Glomerular visceral epithelial cell (primary cell): Measurements from ENCODE around the gene TIMM13.

Source experiments
- DNase-seq: peaks from one replicate; pipeline ENCODE4 v3.0.0-alpha.2; 2016; ENCODE audit errors: extremely low spot score

The TIMM13 gene

DNA sequence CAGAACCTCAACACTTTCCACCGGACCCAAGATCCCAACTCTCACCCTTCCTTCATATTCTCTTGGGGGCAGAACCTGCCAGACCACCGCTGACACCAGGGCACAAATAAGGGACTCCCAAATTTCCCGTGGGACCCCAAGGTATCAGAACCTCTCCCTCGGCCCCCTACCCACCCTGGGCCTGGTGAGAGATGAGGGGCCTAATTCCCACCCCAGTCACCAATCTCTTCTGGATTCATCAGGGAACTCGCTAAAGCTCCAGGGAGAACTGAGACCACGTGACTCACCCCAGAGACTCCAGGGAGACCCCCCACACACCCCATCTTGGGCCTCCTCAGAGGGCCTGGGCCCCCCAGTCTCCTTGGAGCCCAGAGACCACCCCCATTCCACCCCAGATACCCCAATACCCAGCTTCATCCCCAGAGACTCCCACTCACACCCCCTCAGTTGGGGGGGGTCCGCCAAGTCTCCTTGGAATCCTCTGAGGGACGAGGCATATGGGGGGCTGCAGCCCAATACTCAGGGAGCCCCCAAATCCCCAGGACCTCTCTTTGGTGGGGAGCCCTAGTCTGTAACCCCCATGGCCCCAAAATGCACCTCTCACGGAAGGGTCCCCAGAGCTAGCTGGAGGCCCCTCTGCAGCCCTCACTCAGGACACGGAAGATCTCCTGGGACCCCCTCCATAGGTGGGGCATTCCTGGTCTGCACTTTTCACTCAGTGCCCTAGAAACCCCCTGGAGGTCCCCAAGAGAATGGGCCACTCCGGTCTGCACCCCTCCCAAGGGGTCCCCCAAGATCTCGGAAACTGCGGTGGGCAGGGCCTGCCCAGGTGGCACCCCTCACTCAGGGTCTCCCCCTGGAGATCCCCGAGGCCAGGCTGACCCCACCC is 27.8 kb upstream of the TIMM13 start:
- no peak for DNase-seq

DNA sequence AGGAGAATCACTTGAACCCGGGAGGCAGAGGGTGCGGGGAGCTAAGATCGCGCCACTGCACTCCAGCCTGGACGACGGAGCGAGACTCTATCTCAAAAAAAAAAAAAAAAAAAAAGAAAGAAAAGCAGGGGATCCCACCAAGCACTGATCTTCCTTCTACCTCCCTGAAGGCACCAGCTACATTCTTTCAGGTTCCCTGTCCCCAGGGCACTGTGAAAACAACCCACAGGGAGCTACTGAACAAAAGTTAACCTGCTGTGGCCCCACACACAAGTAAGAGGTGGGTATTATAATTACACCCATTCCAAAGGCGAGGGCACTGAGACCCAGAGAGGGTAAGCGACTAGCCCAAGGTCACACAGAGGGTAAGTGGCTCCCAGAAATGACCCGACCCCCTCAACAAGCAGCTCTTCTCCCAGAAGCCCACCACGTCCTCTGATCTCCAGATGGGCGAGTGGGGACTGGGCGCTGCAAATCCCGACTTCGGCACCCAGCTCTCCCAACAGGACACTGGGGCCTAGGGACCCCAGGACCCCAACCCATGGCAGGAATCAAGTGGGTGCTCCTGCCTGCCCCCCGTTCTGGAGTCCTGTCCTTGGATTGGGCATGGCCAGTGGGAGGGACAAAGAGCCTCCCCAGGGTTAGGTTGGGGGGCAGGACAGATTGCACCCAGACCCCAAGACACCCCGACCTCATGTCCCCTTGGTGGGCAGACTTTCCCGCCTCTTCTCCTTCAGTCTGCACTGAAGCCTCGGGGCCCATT is 27.0 kb upstream of the TIMM13 start:
- no peak for DNase-seq

DNA sequence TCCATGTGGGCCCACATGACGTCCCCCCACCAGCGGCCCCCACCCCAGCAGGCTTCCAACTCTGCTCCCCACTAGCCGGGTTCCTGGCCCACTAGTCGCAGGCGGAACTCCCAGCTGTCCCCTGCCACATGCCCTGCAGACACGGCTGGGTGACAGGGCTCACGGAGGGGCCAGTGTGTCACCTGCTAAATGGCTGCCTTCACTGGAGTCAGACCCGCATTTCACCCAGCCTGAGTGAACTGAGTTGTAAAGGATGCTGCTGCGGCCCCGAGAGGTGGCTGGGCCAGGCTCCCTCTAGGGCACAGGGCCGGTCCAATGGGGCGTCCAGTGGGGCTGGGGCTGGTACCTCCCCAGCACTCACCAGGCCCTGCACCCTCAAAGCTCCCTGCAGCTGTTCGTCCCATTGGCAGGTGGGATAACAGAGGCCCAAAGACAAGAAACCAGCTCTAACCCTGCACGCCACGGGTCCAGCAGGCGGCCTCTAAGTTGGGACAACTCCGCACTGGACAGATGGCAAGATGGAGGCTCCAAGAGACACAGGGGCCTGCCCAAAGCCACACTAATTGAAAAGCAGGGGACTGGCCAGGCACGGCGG is 26.1 kb upstream of the TIMM13 start:
- no peak for DNase-seq

DNA sequence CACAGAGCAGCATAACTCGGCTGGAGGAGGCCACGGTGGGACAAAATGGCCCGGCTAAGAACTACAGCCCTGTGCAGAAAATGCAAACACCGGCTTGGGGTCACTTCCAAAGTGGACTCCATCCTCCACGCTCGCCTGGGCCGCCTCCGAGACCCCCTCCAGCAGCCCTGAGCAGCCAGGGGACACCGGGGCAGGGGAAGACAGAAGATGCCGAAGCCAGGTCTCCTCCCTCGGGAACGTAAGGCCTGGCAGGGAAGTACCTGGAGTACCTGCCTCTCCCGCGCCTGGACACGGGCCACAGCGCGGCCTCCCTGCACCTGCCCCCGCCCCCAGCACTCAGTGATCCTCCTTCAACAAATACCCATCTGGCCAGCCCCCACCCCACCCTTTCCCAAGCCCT is 24.4 kb upstream of the TIMM13 start:
- DNase-seq, result no peak

DNA sequence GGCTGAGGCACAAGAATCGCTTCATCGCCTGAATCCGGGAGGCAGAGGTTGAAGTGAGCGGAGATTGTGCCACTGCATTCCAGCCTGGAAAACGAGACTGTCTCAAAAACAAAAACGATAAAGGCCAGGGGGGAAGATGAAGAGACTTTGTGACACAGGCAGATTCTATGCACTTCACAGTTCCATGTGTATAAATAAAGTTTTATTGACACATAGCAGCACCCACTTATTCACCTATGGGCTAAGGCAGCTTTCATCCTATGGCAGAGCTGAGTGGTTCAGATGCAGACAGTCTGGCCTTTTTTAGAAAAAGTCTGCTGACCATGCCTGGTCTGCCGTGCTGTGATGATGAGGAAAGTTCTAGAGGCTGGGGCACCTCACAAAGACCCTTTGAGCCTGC is 23.8 kb upstream of the TIMM13 start:
- DNase-seq, result no peak

DNA sequence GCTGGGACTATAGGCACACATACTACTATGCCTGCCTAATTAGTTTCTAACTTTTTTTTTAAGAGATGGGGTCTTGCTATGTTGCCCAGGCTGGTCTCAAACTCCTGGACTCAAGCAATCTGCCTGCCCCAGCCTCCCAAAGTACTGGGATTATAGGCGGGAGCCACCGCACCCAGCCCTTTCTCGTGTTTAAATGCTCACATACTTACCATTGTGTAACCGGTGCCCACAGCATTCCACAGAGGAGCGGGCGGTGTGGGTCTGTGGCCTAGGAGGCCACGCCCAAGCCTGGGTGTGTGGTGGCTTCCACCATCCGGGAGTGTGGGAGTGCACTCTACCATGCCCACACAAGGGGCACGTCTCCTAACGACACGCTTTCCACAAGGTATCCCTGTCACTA is 21.6 kb upstream of the TIMM13 start:
- peak; percentile 21 for DNase-seq

DNA sequence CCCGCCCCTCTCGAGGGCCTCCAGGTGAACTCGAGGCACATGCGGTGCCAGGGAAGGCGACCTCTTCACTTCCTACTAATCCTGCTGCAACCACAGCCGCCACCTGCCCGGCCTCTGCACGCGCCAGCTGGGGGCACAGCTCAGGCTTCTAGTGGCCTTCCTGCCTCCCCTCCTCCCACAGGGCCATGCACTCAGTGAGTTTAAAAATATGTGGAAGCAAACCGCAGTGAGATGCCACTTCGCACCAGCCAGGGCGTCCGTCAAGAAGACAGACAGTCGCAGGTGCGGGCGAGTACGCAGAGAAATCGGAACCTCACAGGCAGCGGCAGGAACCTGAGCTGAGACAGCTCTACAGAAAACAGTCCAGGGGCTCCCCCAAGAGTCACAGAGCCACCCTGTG is 19.0 kb upstream of the TIMM13 start:
- no peak for DNase-seq

DNA sequence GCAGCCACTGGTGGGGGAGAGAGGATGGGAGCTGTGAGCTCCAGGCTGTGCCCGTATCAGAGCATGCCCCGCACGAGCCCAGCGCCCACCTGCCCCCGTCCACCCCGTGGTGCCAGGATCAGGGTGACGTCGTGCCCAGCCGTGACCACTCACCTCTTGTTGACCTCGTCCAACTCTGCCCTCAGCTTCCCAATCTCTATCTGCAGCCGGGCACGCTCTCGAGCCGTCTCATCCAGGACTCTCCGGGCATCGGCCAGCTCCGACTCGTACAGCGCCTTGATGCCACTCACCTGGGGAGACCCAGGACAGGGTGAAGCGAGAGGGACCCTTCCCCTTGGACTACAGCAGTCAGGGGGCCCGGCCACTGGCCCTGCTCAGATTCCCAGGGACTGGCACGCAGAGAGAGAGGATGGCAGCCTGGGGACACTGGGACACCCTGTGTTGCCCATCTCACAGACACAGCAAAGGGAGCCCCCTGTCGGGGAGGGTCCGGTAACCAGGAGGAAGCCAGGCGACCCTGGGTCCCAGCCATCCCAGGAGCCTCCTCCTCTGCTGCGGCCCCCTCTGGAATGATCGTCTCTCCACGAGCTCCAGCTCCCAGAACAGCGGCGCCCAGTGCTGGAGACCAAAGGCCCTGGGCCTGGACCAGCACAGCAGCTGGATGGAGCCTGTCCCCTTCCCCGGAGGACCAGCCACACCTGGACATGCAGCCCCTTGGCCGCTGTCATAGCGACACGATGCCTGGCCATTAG is 17.0 kb upstream of the TIMM13 start:
- DNase-seq, result no peak

DNA sequence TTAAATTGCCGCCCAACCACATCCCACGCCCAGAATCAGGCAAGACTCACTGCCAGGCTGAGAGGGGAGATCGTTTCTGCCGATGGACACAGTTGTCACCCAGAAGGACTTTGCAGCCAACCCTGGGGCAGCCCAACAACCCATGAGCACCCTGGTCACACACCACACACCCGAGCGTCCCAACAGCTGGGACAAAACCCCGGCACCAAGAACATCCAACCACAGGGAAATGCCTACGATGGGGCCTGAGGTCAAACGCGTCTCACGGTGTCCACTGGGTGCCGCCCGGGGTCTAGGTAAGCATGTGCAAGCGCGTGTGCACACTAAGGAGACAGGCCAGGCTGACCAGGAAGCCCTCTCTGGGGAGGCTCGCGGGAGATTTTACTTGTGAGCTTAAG is 16.4 kb upstream of the TIMM13 start:
- DNase-seq, result no peak

DNA sequence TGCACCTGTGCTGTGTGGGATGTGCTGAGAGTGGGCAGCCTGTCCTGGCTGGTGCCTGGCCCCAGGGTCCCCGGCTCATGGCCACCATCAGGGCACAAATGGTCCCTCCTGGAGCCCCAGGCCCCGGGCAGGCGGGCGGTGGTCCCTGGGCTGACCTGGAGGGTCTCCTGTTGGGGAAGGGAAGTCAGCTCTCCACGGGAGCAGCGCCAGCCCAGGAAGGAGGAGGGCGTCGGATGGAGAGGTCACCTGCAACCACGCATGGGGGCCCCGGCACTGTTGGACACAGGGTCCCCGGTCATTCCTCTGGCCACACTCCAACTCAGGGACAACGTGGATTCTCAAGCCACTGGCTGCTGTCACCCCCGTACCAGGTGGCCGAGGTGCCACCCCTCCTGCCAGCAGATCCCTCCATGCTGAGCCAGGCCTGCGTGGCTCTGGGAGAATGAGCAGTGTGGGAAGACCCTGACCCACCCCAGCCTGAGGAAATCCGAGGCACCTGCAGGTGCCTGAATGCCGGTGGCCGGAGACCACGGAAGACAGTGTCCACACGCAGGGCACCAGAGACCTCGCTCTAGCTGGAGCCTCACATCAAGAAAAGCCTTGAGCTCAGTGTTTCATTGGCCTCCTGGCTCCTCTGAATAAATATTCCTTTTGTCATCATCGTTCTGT is 15.9 kb upstream of the TIMM13 start:
- DNase-seq, result no peak

DNA sequence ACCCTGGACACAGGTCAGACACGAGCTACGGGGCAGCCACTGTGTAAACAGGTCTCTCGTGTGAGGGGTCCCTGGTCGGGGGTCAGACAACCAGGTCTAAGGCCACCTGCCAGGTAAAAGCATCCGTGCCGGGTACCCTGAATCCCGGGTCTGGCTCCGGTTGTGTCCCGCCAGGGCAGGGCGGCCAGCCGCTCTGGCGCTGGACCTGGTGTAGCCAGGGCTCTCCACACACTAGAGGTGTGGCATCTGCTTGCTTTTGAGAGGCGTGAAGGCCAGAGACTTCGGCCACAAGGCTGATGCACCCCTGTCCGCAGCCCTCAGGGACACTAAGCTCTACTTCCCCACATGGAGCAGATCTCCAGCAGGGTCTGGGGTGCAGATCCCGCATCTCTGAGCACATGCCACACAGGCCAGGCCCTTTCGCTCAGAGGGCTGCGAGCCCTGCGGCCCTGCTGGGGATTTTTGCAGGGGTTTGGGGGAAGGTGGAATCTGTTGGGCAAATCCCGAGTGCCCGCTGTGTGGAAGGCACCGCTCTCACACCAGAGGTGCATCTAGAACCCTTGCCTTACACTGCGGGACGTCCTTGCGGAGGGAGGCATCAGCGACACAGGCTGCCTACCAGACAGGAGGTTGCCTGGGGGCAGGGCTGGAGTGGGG is 13.8 kb upstream of the TIMM13 start:
- no peak for DNase-seq

DNA sequence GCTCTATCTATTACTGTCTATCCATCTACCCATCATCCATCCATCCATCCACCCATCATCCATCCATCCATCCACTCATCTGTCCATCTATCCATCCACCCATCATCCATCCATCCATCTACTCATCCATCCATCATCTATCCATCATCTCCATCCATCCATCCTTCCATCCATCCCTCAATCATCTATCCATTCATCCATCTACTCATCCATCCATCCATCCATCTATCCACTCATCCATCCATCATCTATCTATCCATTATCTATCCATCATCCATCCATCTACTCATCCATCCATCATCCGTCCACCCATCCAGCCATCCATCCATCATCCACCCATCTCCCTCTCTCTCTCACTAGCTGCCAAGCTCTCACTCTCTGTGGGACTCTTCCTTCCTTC is 13.1 kb upstream of the TIMM13 start:
- no peak for DNase-seq

DNA sequence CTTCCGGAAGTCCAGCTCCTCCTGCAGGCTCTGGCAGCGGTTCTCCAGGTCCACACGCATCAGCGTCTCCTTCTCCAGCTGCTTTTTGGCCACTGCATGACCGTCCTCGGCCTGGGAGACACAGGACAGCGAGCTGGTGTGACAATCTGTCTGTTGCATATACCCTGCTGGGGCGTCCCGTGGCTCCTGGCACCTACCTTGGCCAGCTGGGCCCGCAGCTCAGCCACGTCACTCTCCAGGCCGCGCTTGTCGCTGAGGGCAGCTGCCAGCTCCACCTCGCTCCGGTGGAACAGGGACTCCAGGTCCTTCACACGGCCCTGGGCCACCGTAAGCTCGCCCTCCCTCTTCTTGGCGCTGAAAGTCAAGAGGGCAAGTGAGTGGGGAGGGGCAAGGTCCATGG is 10.8 kb upstream of the TIMM13 start:
- DNase-seq, result no peak

DNA sequence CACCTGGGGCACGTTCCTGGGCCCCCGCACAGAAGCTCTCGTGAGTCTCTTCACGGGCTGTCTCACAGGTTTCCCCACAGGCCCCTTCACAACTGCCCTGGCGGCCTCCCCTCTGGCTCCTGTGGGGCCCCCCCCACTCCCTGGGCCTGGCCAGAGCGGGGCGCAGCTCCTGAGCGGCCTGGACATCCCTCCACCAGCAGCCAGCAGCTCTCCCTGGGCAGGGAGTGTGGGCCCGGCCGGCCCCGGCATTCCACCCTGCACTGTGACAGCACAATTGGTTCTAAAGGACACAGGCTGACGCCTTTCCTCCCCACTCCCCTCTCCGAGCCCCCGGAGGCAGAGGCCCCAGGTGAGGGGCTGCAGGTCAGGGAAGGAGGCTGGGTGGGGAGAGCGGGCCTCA is 9.5 kb upstream of the TIMM13 start:
- DNase-seq, result no peak

DNA sequence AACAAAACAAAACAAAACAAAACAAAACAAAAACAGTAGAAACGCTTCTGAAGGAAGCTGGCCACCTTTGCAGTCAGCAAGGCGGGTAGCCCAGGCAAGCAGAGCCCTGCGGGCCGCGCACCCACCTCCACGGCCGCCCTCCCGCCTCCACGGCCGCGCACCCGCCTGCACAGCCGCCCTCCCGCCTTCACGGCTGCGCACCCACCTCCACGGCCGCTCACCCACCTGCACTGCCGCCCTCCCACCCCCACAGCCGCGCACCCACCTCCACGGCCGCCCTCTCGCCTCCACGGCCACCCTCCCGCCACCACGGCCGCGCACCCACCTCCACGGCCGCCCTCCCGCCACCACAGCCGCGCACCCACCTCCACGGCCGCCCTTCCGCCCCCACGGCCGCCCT is 9.0 kb upstream of the TIMM13 start:
- DNase-seq, result no peak

DNA sequence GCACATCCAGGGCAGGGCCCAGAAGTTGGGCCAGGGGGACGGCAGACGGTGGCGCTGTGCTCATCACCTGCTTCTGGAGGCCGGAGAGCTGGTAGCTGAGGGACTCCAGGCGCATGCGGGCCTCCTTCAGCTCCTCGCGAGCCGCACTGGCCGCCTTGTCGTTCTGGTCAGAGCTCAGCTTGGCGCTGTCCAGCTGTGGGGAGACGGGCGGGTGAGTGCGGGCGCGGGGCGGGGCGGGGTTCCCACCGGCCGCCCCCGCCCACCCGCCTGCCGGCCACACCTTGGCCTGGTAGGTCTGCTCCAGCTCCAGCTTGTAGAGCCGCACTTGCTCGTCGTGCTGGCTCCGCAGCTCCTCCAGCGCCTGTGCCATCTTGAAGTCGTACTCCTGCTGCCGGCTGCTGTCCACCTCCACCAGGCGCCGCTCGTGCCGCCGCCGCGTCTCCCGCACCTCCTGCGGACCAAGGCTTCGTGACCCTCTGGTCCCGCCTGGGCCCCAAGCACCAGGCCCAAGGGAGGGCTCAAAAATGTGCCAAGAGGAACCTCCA is 7.4 kb upstream of the TIMM13 start:
- no peak for DNase-seq

DNA sequence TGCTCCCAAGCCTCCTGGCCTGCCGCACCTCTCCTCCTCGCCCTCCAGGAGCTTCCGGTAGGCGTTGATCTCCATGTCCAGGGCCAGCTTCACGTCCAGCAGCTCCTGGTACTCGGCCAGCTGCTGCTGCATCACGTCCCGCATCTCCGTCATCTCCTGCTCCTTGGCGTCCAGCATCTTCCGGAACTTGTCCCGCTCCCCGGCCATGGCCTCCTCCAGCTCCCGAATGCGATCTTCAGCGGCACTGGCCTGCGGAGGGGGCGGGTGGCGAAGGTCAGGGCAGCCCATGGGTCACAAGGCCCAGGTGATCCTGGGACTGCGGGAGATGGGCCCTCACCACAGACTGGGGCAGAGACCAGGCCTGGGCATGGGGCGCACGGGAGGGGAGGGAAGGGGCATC is 6.9 kb upstream of the TIMM13 start:
- DNase-seq, result no peak

DNA sequence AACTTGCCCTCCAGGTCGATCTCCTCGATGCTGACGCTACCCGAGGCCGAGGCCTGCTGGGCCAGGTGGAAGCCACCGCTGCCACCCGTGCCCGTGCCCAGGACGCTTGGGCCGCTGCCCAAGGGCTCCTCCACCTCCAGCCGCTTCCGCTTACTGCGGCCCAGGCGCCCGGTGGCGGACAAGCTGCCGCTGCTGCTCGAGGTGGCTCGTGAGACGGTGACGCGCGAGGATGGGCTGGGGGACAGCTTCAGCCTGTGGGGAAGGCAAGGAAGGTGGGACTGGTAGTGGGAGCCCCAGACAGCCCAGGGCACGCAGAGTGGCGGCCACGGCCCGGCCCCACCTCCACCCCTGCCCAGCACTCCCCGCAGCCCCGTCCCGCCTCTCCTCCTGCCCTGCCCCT is 6.5 kb upstream of the TIMM13 start:
- DNase-seq, result no peak

DNA sequence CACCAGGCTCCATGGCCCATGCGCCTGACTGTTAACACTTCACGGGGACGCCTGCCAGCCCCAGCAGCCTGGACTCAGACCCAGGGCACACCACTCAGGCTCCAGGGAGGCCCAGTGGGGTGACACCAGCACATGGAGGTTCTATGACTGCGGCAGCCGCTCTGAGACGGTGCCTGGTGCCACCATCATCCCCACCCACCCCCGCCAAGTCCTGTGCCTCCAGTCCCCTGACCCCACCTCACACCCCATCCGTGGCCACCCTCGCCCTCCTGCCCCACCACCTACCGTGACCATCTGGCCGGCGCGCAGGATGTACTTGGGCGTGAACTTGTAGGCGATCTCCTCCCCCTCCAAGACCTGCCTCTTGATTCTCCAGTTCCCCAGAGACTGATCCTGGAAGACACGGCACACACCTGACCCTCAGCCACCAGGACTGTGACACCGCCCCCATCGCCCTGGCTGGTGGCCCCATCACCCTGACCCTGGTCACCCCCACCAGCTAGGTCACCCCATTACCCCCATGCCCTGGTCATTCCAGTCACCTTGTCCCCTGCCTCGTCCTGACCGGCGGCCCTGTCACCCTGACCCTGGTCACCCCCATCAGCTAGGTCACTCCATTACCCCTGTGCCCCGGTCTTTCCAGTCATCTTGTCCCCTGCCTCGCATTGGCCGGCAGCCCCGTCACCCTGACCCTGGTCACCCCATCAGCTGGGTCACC is 4.9 kb upstream of the TIMM13 start:
- no peak for DNase-seq
